ENCODE data around the gene BNIP1.

GRCh38 chr5:173153842-173154241 is 9.5 kb downstream of the BNIP1 start:
- no peak for TF ChIP-seq CTCF (IDR thresholded peaks at IDR 0.05)
- no peak for TF ChIP-seq POLR2A (IDR thresholded peaks at IDR 0.05)
- TF ChIP-seq POLR2AphosphoS5 (IDR thresholded peaks at IDR 0.05), result no peak
- no peak for TF ChIP-seq EP300 (IDR thresholded peaks at IDR 0.05)

All from gastroesophageal sphincter (tissue), 3 donors.